ENCODE results near the gene TIMM50.

Gene TIMM50

GRCh38 chr19:39539165-39539517 lies 58.5 kb downstream of the TIMM50 start:
- no peak for DNase-seq

GRCh38 chr19:39539518-39540332 lies 59.1 kb downstream of the TIMM50 start, which contains the start of gene EID2:
Gene EID2, minus strand, starts transcription at chr19:39540161. Its CDS starts 82 bp downstream, at chr19:39540079.
- peak; percentile 93 for DNase-seq

GRCh38 chr19:39540333-39540673 lies 59.7 kb downstream of the TIMM50 start:
- DNase-seq, result no peak

Data from CD4-positive, alpha-beta T cell treated with Interferon gamma for 1 hour (primary cell).